GM12892 (cell line): ENCODE results near the gene HMGN3.

Experiments used
- DNase-seq: peaks from one replicate; pipeline ENCODE4 v3.0.0; 2011; ENCODE audit not compliant: insufficient read length
- FAIRE-seq: peaks from 2 replicates; lab custom pipeline; 2011; peaks lifted over from hg19 to GRCh38; lab: Jason Lieb, UNC
- POLR2A ChIP-seq: IDR thresholded peaks from 2 replicates; pipeline ENCODE4 v1.6.1; 2011; ENCODE audit warnings: low read depth, low read length, control low read depth
- POLR2AphosphoS5 ChIP-seq: IDR thresholded peaks from 2 replicates; pipeline ENCODE4 v1.6.1; 2011; ENCODE audit warnings: low read depth, low read length, control low read depth
- TAF1 ChIP-seq: IDR thresholded peaks from 2 replicates; pipeline ENCODE4 v1.6.1; 2011; ENCODE audit warnings: low read depth, mild to moderate bottlenecking, control low read depth, low read length, borderline replicate concordance

The HMGN3 gene

GRCh38 chr6:79201983-79202382 is 32.5 kb downstream of the HMGN3 start:
- FAIRE-seq (no peak), DNase-seq (no peak)
- no peak for TF ChIP-seq TAF1
- no peak for TF ChIP-seq POLR2AphosphoS5
- TF ChIP-seq POLR2A = no peak

- DNase-seq (no peak), FAIRE-seq (no peak)
- no peak for TF ChIP-seq TAF1
- TF ChIP-seq POLR2AphosphoS5 = no peak
- no peak for TF ChIP-seq POLR2A
Observed at GRCh38 chr6:79201143-79201542, 33.3 kb downstream of the HMGN3 start.

- no peak for FAIRE-seq
- TF ChIP-seq POLR2A (no peak), TAF1 (no peak), POLR2AphosphoS5 (no peak)
Observed at GRCh38 chr6:79196912-79197311, 37.6 kb downstream of the HMGN3 start.

GRCh38 chr6:79193971-79194370 is 40.5 kb downstream of the HMGN3 start:
- TF ChIP-seq POLR2A (no peak), POLR2AphosphoS5 (no peak), TAF1 (no peak)
- DNase-seq (no peak), FAIRE-seq (no peak)

More at GRCh38 chr6:79196912-79197311, 37.6 kb downstream of the HMGN3 start:
- DNase-seq = no peak

GRCh38 chr6:79189760-79190350 is 44.6 kb downstream of the HMGN3 start:
- FAIRE-seq (no peak), DNase-seq (no peak)
- no peak for TF ChIP-seq POLR2A
- TF ChIP-seq POLR2AphosphoS5 = no peak
- no peak for TF ChIP-seq TAF1

GRCh38 chr6:79188885-79189480 is 45.5 kb downstream of the HMGN3 start:
- no peak for FAIRE-seq

GRCh38 chr6:79188107-79188506 is 46.4 kb downstream of the HMGN3 start:
- DNase-seq = no peak
- no peak for TF ChIP-seq TAF1
- TF ChIP-seq POLR2A = no peak
- no peak for TF ChIP-seq POLR2AphosphoS5
- no peak for FAIRE-seq

More at GRCh38 chr6:79188885-79189480, 45.5 kb downstream of the HMGN3 start:
- TF ChIP-seq POLR2AphosphoS5 = no peak
- DNase-seq = no peak

GRCh38 chr6:79186564-79186963 is 47.9 kb downstream of the HMGN3 start:
- TF ChIP-seq POLR2AphosphoS5 (no peak), TAF1 (no peak)
- FAIRE-seq (no peak), DNase-seq (no peak)

GRCh38 chr6:79184641-79185040 is 49.8 kb downstream of the HMGN3 start:
- DNase-seq (no peak), FAIRE-seq (no peak)
- no peak for TF ChIP-seq POLR2A
- TF ChIP-seq TAF1 = no peak
- no peak for TF ChIP-seq POLR2AphosphoS5

GRCh38 chr6:79184086-79184485 is 50.4 kb downstream of the HMGN3 start:
- FAIRE-seq (no peak), DNase-seq (no peak)
- TF ChIP-seq TAF1 = no peak
- no peak for TF ChIP-seq POLR2AphosphoS5
- no peak for TF ChIP-seq POLR2A

- no peak for FAIRE-seq
- TF ChIP-seq POLR2A (no peak), POLR2AphosphoS5 (no peak), TAF1 (no peak)
- DNase-seq = no peak
Observed at GRCh38 chr6:79180052-79180451, 54.4 kb downstream of the HMGN3 start.

GRCh38 chr6:79173378-79173777 is 61.1 kb downstream of the HMGN3 start:
- TF ChIP-seq POLR2AphosphoS5 (no peak), POLR2A (no peak), TAF1 (no peak)
- no peak for FAIRE-seq
- no peak for DNase-seq
